ENCODE measurements around the gene PAPSS1.
"Not testable (repeated sequence)": the region's sequence is repeated elsewhere in the genome, so short reads cannot be mapped to it uniquely, and the experiment has no call there.

The PAPSS1 gene

GRCh38 chr4:107725281-107725859, 5.3 kb upstream of the PAPSS1 start:
- no peak for DNase-seq

GRCh38 chr4:107723331-107723730, 3.3 kb upstream of the PAPSS1 start:
- DNase-seq = not testable (repeated sequence)

- no peak for DNase-seq
Observed at GRCh38 chr4:107721436-107722100, 1.5 kb upstream of the PAPSS1 start.

- peak; percentile 11 for DNase-seq
Observed at GRCh38 chr4:107719207-107719921, 670 bp downstream of the PAPSS1 start.

- no peak for DNase-seq
Observed at GRCh38 chr4:107718351-107718965, 1.6 kb downstream of the PAPSS1 start.

GRCh38 chr4:107714256-107714655, 5.8 kb downstream of the PAPSS1 start:
- DNase-seq = peak; percentile 31

GRCh38 chr4:107712236-107712635, 7.8 kb downstream of the PAPSS1 start:
- no peak for DNase-seq

- DNase-seq = no peak
Observed at GRCh38 chr4:107711831-107712230, 8.2 kb downstream of the PAPSS1 start.

GRCh38 chr4:107710493-107711459, 9.3 kb downstream of the PAPSS1 start:
- DNase-seq = no peak

GRCh38 chr4:107709916-107710315, 10.1 kb downstream of the PAPSS1 start:
- no peak for DNase-seq

- no peak for DNase-seq
Observed at GRCh38 chr4:107708225-107708624, 11.8 kb downstream of the PAPSS1 start.

- DNase-seq = no peak
Observed at GRCh38 chr4:107705742-107706556, 14.1 kb downstream of the PAPSS1 start.

- no peak for DNase-seq
Observed at GRCh38 chr4:107701565-107701964, 18.5 kb downstream of the PAPSS1 start.

- DNase-seq = no peak
Observed at GRCh38 chr4:107699466-107700206, 20.4 kb downstream of the PAPSS1 start.

- DNase-seq = not testable (repeated sequence)
Observed at GRCh38 chr4:107696187-107696586, 23.8 kb downstream of the PAPSS1 start.

GRCh38 chr4:107693132-107693531, 26.9 kb downstream of the PAPSS1 start:
- DNase-seq = no peak

GRCh38 chr4:107692202-107692601, 27.8 kb downstream of the PAPSS1 start:
- no peak for DNase-seq

GRCh38 chr4:107691378-107691777, 28.7 kb downstream of the PAPSS1 start:
- no peak for DNase-seq

- DNase-seq = peak; percentile 73
Observed at GRCh38 chr4:107689912-107690587, 30.0 kb downstream of the PAPSS1 start.

- DNase-seq = no peak
Observed at GRCh38 chr4:107688421-107688820, 31.6 kb downstream of the PAPSS1 start.
